Left kidney (tissue), 8 donors: ENCODE results near the gene MSX1. TPM values are rescaled to one million over a fixed set of nuclear protein-coding genes. Genes with fewer than 3 reads are reported as not detected.
A peak's percentile ranks its signal among the peaks of the same experiment; 100 is the strongest.
"Not testable (repeated sequence)": the region's sequence is repeated elsewhere in the genome, so short reads cannot be mapped to it uniquely, and the experiment has no call there.

Experiments used
- DNase-seq: peaks from one replicate; pipeline ENCODE4 v3.0.0-alpha.2; 2013
- long read RNA-seq, 8 donors: transcript quantifications; one replicate each; lab custom pipeline, GENCODE V29; 2026
- polyA plus RNA-seq: library from polyadenylated mRNA; unstranded; fragments of 120-200 nt; gene quantifications from one replicate; pipeline ENCODE4 v1.2.1, GENCODE V29; 2013; ENCODE audit not compliant: insufficient read length

MSX1 gene
- polyA plus RNA-seq, result 0.76 TPM
- long read RNA-seq, donor 1, result 0 reads
- long read RNA-seq, donor 2, result 0 reads
- long read RNA-seq, donor 3, result 0 reads
- long read RNA-seq, donor 4, result 0 reads
- long read RNA-seq, donor 5, result 0 reads
- long read RNA-seq, donor 6, partial matches to known transcripts, result 0 of 1 reads
- long read RNA-seq, donor 6, other reads (novel, unspliced or antisense), result 0 of 1 reads
- long read RNA-seq, donor 7, result 0 reads
- long read RNA-seq, donor 8, result 0 reads

DNA sequence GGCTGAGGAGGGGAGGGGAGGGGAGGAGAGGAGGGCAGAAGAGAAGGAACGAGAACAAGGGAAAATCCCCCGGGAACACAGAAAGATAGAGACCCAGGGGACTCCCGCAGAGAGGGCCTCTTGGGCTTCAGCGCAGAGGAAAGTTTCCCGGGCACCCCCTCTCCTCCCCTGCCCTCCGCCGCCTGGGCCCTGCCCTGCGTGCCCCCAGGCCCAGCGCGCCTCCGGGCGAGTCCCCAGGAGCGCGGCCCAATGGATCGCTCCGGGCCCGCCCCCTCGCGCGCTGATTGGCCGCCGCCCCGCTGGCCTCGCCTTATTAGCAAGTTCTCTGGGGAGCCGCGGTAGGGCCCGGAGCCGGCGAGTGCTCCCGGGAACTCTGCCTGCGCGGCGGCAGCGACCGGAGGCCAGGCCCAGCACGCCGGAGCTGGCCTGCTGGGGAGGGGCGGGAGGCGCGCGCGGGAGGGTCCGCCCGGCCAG lies at the start of gene MSX1:
MSX1 (plus strand) TSS at position 341 of the 474 bp plus-strand sequence. CDS start 235 bp downstream, outside the sequence.
- DNase-seq, result peak; percentile 82

DNA sequence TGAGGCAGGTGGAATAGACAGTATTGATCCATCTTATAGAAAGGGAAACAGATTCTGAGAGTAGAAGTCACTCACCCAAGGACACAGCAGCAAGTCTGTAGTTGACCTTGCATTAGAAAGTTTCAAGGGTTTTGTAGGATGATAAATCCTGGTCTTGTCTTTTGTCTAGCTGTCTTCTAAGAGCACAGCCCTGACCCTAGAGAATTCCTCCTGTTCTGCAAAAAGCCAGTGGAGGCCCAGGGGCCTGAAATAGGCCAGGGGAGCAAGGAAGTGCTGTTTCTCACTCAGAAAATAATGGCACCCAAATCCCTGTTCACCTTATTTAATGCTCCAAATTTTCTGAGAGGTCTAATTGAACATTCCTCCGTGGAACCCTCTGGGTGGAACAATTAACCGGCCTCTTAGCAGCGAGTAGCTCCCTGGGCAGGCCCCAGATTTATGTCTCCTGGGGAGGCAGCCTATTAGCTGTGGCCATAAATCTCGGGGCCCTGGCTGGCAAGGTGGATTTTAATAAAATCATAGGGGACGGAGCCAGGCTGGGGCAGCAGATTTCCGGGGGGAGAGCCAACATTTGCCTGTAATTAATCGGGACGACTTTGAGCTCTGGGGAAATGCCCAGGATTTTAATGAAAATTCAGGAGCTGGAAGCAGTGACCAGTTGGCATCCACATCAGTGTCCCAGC lies 49.2 kb upstream of the MSX1 start:
- DNase-seq, result peak; percentile 36

DNA sequence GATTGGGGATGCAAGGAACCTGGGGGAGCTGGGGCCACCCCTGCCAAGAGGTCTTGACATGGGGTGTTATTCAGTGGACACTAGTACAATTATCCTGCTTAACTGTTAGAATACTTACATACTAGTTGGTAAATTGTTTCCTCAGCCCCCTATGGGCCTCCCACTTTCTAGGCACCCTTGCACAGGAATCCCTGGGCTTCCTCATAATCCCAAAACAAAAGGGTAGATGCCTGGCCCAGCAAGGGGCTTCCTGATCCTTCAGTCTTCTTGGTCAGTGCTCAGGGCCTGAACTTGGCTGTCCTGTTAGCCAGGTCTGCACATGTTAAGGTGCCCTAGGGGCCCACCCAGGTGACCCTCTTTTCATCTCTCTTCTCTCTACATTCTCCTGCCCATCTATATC lies 48.7 kb upstream of the MSX1 start:
- DNase-seq, result no peak

DNA sequence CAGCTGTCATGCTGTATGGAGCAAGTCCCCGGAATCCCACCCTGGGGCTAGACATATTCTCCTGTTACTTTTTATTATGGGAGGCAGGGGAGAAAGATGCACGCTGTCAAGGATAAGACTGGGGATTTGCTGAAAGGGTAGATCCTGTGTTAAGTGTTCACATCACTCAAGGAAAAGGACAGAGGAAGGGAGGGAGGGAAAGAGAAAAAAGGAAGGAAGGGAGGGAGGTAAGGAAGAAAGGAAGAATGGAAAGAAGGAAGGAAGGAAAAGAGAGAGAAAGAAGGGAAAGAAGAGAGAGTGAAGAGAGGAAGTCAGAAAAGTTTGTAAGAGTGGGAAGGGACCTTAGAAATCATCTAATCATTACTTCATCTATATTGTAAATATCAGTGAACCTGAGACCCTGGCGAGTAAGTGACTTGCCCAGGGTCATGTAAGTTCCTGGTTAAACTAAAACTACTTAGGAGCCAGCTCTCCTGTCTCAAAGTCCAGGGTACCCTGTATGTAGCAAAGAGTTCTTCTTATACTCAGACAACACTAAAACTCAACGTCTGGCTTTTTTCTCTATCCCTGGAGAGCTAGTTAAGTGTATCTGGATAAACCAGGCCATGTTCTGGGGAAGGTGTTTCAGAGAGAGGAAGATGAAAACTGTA lies 47.2 kb upstream of the MSX1 start:
- no peak for DNase-seq

DNA sequence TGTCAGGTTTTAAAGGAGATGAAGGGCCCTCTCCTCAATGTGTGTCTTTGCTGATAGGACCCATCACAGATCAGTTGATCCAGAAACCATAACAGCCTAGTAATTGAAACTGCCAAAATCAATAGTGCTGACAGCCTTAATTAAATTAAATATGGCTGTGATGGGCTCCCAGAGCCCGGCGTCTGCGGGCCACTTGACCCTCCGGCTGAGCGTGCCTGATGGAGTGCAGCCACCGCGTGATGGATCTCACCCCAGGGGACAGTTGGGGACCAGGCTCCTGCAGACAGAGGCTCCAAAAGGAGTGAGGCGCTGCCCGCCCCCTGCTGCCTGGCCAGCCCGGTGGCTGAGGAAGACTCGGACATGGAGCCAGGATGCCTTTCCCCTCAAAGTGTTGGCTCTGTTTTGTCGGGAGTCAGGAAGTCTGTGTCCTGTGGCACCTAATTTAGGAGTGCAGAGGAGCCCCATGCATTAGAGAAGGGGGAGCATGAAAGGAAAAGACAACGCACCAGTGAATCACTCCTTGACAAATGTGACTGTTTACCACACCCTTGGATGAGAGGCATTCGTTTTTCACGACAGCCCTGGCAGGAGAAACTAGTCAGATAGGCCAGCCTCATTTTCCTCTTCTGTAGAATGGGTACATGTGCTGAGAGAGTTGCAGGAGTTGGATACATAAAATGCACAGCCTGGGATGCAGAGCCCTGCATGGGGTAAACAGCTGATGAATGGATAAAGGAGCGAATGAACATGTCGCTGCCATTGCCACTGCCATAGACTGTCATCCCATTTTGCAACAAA lies 40.9 kb upstream of the MSX1 start:
- DNase-seq, result no peak

DNA sequence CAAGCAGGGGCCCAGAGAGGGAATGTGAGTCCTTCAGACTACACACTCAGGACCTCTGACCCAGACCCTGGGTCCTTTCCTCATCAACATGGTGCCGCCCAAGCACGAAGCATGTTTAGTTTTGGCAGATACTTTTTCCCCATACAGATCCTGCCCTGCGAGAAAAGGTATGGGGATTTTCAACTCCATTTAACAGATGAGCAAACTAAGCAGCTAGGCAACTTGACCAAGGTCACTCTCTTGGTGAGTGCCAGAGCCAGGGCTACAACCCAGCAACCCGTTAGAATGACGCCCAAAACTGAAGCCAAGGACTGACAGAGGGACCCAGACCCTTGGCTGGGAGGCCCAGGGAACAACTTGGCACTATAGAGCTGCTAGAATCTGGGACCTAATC lies 40.3 kb upstream of the MSX1 start:
- no peak for DNase-seq

DNA sequence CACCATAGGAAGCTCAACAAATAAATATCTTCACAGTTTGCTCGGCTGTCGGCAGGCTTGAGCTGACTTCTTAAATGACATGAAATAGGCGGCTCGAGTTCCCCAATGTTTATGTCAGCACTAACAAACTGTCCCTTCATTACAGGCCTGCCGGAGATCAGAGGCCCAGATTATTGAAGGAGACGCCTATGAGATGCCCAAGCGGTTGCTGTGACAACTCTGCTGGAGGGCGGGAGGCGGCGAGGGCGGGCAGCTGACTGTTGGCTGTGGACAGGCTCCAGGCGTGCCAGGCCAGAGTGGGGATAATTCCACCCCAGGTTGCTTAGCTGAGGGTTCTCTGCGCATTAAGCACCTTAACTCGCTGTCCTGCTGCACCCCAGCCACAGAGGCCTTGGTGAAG lies 39.2 kb upstream of the MSX1 start:
- DNase-seq, result peak; percentile 46

DNA sequence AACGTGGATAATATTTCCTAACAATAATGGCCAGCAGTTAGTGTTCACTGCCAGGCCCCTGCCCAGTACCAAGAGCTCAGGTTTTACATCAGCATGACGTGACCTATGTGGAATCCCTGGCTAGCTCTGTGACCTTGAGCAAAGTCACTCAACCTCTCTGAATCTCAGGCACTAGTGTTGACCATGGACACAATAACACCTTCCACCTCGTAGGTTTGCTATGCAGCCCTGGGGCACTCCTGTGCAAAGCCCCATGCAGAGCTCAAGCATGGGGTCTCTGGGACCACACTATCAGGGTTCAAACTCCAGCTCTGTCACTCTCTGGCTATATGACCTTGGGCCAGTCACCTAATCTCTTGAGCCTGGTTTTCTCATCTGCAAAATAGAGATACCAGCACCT lies 38.7 kb upstream of the MSX1 start:
- no peak for DNase-seq

DNA sequence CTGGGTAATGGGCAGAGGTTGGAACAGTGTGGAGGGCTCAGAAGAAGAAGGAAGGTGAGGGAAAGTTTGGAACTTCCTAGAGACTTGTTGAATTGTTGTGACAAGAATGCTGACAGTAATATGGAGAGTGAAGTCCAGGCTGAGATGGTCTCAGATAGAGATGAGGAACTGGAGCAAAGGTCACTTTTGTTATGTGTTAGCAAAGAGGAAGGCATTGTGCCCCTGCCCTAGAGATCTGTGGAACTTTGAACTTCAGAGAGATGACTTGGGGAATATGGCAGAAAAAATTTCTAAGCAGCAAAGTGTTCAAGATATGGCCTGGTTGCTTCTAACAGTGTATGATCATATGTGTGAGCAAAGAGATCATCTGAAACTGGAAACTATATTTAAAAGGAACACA lies 37.9 kb upstream of the MSX1 start:
- no peak for DNase-seq

DNA sequence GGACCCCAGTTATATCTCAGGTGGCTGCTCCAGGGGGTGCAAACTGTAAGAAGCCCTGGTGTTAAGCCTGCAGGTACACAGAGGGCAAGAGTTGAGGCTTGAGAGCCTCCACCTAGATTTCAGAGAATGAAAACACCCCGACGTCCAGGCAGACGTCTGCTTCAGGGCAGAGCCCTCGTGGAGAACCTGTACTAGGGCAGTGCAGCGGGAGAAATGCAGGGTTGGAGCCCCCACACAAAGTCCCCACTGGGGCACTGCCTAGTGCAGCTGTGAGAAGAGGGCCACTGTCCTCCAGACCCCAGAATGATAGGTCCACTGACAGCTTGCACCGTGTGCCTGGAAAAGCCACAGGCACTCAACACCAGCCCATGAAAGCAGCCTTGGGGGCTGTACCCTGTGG lies 37.2 kb upstream of the MSX1 start:
- DNase-seq, result not testable (repeated sequence)

DNA sequence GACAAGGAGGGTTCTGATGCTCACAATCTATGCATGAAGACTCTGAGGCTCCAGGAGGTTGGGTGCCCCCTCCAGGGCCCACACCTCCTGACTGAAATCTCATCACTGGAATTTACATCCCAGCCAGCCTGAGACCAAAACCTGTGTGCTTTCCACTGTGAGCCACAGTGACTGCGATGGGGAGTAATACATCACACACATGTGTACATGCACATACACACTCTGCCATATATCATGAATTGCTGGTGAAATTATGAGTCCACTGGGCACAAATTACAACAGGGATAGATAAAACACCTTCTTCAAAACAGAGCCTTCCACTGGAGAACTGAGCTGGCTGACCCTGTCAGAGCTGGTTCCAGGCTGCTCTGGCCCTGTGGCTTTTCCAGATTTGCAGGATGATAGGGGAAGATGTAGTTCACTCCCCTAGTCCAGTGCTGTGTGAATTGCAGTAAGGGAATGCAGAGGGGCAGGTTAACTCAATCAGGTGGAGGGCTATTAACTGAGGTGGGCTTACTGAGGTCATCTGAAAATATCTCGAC lies 35.8 kb upstream of the MSX1 start:
- no peak for DNase-seq

DNA sequence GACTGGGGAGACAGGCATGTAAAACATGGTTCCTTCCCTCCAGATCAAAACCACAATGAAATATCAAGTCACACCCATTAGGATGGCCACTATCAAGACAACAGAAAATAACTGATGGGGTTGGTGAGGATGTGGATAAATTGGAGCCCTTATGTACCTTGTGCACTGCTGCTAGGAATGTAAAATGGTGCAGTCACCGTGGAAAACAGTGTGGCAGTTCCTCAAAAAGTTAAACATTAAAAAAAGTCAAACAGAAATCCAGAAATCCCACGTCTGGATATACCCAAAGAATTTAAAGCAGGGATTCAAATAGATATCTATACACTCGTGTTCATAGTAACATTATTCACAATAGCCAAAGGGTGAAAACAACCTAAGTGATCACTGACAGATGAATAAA lies 35.2 kb upstream of the MSX1 start:
- no peak for DNase-seq

DNA sequence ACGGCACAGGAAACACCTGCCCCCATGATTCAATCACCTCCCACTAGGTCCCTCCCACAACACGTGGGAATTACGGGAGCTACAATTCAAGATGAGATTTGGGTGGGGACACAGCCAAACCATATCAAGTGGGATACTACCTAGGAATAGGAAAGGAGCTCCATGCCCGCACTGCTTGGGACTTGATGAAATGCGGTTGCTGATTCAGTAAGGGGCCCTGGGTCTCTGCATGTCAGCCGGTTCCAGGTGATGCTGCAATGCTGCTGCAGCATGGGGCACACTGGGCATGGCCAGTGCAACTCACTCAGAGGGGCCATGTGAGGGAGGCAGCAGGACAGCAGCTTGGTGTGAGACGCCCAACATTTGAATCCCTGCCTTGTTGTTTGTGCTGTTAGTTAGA lies 34.0 kb upstream of the MSX1 start:
- DNase-seq, result no peak

DNA sequence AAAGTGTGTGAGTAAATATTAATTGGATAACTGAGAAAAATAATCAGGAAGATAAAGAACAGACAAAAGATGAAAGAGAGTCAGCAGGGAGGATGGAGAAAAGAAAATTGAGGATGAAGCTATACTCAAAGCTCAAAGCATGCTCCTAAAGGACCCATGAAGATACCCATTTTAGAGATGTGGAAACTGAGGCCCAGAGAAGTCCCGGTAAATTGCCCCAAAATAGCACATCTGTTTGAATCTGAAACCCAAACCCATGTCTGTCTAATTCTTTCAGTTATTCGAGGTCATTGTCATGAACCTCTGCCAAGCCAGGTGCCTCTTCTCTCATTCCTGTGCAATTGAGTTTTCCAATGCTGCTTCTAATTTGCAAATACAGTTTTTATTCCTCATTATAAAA lies 29.6 kb upstream of the MSX1 start:
- no peak for DNase-seq

DNA sequence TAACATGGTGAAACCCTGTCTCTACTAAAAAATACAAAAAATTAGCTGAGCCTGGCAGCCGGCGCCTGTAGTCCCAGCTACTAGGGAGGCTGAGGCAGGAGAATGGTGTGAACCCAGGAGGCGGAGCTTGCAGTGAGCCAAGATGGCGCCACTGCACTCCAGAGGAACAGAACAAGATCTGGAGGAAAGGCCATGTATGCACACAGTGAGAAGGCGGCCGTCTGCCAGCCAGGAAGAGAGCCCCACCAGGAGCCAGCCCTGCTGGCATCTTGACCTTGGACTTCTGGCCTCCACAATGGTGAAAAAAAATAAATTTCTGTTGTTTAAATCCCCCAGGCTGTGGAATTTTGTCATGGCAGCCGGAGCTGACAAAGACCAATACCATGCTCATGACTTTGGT lies 28.2 kb upstream of the MSX1 start:
- no peak for DNase-seq

DNA sequence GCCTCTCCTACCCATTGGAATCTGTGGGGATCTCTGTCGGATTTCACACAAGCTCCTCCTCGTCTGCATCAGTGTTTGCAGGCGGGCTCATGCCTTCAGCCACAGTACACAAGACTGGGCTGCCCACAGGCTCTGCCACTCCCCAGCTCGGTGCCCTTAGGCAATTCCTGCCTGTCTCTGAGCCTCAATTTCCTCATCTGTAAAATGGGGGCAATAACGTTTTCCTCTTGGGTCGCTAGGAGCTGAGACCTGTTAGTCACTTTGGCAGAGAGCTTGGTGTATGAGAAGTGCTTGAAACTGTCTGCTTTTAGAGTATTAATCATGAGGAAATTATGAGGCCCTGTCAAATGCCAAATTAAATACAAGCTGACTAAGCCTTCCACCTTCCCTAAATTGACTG lies 27.6 kb upstream of the MSX1 start:
- DNase-seq, result no peak

DNA sequence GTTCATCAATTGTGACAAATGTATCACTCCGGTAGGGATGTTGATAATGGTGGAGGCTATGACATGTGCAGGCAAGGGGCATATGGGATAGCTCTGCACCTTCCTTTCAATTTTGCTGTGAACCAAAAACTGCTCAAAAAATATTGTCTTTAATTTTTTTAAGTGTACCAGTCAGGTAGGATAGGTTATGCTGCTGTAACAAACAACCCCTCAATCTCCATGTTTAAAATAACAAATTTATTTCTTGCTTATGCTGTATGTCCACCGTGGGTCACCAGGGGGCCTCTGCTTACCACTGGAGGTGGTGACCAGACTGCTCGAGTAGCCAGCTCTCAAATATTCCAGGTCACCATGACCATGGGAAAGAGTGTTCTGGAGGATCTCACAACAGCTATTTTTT lies 23.4 kb upstream of the MSX1 start:
- DNase-seq, result no peak

DNA sequence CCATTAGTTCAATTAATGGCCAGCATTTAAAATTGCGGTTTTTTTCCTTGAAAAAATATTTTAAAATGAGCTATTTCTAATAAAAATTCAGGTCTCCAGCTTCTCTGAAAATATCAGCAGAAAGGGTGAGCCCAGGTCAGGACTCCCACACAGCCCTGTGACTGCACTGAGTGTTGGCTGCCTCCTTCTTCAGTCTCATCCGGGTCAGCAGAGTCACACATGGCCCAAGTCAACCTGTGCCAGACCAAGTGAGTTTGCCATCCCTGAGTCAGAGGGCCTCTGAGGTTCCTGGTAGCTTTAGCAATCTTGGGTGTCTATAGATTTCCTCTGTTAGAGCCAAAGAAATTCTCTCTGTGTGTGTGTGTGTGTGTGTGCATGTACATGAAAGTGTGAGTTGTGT lies 22.1 kb upstream of the MSX1 start:
- DNase-seq, result no peak

DNA sequence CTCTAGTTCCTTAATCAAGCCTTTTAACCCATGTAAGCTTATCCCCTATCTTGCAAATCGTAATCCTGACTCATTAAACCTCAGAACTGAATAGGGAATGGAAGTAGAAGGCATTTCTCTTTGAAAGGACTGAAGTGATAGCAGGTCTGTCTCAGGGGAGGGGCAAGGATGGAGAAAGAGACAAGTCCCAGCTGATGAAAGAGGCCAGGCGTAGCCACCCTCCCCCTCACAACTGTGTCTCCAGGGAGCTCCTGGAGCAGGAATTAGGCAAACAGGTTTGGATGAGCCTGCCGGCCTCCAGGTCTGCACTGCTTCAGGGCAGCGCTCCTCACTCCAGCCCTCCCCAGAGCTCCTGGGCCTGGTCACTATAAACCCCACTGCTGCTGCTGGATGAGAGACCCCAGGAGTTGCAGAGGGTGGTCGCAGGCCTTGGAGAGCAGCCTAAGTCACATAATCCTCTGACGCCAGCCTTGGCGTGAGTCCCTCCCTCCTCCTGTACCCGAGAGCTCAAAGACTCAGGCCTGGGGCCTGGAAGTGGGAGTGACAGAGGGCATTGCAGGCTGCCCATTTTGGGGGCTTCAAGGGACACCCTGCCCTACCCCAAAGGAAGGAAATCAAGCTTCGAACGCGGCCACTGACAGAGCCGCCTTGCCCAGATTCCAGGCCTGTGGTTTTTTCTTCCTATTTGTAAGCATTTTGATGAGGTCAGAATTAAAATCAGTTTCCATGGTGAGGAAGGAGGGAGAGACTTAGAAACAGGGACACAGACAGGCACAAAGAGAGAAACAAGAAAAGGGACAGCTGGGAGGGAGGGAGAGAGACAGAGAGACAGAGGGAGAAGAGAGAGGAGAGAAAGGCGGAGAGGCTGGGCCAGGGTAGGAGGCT lies 21.2 kb upstream of the MSX1 start:
- no peak for DNase-seq

DNA sequence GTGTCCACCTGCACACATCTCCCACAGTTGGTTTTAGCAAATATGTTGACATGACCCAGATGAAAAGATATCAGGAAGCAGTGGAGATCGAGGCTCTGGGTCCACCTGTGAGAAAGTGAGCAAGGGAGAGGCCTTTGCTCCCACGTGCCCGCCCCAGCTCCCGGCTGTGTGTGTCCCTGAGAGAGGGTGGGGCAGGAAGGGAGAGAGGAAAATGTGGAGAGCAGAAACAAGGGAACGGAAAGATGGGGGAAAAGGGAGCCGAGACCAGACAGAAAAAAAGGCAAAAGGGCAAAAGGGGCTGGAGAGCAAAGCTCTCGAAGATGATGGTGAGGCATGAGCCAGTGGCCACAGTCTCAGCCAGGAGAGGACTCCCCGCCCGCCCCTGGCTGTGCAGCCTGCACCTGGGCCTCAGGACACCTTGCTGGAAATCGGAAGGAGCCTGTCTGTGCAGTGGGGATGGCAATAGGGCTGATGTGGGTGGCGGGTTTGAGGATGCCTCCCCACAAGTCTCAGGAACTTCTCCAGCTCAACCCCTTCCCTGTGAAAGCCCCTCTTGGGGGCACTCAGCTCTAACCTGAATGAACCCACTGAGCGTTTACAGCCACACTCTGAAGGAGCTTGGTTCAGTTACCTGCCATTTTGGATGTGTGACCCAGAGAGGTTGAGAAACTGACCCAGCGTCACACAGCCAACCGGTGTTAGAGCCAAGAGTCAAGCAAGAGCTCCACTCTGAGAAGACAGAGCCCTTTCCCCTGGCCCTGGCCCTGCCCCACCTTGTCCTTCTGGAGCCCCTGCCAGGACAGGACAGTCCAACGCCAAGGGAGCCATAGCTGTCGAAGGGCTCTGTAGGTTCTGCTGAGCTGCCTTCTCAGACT lies 20.3 kb upstream of the MSX1 start:
- DNase-seq, result no peak
